ENCODE results near the gene PRDX2.

PRDX2 gene

DNA sequence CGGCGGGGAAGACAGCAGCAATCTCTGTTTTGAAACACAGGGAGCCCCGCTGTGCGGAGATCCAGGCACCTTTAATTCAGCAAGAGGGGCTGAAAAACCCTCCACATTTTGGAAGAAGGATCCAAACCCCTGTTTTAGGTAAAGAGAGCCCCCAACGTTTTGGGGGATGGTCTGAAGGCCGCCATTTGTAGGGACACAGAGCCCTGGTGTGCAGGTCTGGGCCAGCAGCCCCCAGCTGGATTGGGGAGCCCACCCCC is 22.8 kb downstream of the PRDX2 start:
- DNase-seq = no peak

DNA sequence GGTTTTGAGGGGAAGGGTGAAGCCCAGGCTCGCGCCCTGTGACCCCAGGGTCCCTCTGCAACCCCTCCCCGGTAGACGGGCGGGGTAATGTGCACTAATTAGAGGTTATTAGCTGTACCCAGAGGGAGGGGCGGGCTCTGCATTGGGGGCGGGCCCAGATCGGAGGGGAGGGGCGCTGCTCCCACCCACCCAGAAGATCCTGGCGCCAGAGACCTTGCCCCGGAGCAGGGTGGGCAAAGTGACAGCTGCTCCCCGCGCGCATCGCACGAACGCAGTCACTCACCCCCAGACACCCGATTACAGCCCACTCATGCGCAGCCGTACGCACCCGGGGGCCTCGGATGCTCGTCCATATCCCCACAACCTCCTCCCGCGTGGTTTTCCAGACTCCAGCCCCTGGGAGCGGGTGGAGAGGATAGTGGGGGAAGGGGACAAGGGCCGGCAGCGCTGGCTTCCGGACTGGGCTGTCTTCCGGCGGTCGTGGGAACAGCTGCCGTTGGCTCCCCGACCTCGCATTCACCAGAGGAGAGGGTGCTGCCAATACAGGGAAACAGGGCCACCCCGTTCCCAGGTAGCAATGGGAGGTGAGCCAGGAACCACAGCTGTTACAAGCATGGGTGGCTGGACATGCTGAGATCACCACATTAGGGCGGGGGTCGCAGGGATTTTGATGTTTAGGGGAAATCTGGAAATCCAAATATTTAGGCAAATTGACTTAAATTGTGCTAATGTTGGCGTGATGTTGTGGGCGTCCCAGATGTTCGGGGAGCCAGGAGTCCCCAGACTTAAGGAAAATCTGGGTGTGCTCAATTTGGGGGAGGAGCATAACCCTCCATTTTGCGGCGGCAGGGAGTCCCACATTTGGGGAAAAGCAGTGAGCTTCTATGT is 23.3 kb downstream of the PRDX2 start:
- DNase-seq = peak; percentile 97

DNA sequence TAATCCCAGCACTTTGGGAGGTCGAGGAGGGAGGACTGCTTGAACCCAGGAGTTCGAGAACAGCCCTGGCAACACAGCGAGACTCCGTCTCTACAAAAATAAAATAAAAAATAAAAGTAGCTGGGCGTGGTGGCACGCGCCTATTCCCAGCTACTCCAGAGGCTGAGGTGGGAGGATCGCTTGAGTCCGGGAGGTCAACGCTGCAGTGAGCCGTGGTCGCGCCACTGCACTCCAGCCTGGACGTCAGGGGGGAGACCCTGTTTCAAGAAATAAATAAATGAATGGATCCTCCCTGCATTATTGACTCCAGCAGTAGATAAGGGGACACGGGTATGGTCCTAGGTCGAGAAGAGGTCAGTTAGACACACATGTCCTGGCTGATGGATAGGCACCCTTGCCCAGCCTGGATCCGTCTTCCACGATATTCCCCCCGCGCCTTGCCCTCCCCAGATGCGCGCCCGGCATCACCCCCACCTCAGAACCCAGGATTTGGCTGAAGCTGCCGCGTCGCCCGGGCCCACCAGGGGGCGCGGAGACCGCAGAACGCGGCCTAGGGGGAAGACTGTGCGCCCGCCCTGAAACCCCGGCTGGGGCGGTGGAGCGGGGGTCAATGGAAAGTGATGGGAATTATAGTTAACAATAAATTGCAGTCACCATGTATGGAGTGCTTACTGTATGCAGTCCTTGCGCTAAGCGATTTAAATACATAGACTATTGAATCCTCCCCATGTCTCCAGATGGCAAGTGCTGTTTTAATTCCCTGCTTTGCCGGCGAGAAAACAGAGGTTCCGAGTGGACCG is 24.2 kb downstream of the PRDX2 start:
- peak; percentile 95 for DNase-seq

DNA sequence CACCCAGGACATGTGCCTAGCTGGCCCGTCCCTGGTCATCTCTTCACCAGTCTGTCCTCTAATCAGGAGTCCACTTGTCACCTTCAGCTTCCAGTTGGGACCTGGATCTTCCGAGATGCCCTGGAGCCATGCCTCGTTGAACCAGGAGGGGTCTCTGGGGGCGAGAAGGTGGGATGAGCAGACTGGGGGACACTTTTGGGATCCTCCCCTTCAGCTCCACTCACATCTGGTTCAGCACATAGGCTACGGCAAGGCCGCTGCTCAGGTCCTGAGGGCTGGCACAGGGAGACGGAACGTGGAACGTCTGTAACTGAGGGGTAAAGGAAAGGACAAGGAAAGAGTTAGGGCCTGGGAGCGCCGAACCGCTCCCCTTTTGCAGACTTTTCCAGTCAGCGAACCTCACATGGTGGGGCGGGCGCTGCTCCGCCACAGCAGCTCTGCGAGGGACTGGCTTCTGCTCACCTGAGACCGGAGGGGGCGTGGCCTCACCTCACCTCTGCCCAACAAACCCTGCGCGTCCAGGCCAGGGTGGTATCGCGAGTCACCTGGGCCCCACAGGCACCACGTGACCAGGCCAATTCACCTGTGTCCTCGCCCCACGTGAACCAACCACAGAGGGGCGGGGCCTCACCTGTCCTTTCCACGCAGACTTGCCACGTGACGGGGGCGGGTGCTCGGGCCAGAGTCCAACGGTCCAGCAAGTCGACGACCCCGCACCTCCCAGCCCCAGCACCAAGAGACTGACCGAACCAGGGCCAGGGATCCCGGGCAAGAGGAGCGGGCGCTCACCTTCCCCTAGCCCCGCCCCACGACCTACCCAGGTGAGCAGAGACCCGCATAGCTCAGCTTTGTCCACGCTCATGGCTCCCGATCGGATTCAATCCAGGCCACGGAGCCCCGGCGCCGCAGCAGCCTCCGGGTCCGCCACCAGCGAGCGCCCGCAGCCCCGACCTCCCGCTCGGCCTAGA is 26.7 kb downstream of the PRDX2 start, which contains the start of gene HOOK2:
Gene HOOK2 (minus strand): TSS at position 965 of the 968 bp plus-strand sequence. CDS start 103 bp downstream, at position 862.
- peak; percentile 71 for DNase-seq

DNA sequence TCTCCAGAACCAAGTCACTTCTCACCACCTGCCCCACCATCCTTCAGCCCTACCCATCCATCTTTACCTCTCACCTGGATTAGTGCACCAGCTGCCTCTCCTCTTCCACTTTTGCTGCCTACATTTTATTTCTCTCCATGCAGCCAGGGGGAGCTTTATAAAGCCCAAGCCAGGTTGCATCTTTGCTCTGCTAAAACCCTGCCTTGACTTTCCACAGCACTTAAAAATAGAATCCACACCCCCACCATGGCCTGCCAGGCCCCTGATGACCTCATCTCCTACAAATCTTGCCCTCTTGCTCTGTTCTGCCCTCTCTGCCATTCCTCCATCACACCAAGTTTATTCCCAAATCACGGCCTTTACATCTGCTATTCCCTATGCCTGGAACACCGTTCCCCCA is 28.0 kb downstream of the PRDX2 start:
- DNase-seq = peak; percentile 75

DNA sequence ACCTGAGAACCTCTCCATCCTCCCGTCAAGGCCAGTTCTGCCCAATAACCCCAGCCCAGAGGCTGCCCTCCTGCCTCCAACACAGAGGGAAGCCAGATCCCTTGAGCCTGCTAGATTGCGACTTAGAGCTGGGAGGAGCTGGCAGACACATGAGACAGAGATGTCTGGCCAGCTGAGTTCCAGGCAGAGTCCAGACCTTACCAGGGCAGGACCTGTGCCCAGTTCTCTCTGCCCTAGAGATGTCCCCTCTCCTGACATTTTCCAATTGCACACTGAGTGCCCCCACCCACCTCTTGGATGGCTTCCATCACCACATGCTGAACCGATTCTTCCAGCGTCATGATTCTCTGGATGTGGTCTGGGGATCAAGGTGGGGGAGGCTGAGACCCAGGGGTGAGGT is 29.3 kb downstream of the PRDX2 start:
- DNase-seq = no peak

DNA sequence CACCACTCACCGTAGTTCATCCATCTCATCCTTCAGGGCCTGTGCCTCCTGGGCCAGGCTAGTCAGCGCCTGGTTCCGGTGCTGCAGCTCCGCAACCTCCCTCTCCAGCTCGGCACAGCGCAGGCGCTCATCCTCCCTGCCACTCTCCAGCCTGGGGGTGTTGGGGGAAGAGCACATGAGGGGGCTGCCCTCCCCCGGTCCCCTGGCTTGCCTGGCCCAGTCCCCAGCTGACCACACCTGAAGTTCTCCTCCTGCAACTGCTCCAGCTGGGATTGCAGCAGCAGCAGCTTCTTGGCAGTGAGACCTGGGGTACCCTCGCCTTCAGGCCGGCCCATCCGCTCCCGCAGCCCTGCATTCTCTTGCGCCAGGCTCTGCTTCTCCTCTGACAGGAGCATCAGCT is 30.7 kb downstream of the PRDX2 start:
- DNase-seq = no peak

DNA sequence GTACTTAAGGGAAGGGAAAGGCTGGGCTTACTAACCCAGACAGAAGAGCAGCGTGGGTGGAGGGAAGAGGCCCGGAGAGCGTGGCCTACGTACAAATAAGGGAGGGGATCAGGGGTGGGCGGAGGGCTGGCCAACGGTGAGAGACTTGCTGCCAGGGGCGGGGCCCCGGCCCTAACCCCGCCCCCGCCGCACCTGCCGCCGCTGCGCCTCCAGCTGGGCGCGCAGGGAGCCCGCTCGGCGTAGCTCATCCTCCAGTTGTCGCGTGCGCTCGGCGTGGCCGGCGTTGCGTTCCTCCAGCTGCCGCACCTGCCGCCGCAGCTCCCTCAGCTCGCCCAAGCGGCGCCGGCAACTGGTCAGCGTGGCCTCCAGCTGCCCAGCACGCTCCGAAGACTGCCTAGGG is 31.9 kb downstream of the PRDX2 start:
- peak; percentile 98 for DNase-seq

DNA sequence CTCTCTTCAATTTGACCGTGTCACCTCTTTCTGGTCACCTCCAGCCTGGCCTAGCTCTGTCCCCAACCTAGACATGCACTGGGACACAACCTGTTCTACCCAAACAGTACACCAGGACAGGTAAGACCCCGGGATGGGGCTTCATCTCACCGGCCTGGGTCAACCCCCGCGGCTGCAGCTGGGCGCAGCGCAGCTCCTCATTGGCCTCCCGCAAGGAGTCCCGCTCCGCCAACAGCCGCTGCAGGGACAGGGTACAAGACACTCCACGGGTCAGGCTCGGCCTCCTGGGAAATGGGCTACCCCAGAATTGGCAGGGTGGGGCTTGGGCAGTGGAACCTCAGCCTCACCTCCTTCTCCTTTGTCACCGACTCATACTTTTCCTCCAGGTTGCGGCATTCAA is 33.9 kb downstream of the PRDX2 start:
- no peak for DNase-seq

DNA sequence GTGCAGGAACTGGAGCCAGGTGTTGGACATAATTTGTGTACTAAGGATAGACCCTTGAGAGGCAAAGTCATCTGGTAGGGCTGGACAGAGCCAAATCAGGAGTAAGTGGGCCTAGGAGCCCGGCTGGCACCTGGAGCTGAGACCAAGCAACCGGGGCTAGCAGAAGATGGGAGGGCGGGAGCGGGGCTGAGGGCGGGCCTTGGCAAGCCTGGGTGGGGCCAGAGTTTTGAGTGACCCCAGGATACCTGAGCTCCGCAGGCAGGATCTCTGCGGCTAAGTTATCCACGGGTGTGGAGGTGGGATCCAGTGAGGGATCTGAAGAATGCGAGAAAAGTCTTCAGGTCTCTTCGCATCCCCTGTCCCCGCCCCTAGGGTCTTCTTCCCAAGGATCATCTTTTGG is 34.5 kb downstream of the PRDX2 start:
- DNase-seq = no peak

DNA sequence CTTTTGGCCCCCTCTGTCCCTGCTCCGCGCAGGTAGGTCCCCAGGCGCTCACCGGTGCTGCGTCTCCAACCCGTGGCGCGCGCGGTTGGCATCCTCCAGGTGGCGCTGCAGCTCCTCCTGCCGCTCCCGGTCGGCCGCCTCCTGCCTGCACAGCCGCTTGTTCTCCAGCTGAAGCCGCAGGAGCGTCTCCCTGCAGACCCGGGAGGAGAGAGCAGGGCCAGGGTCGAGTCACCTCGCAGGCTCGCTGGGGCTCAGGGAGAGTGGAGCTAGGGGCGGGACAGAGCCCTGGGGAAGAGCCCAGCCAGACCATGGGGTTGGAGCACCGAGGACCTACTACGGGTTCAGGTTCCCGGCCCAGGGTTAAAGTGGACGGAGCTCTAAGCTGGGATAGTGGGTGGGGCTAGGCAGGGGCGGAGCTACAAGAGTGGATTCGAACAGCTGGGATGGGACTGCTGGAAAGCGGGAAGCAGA is 35.5 kb downstream of the PRDX2 start:
- DNase-seq = no peak

DNA sequence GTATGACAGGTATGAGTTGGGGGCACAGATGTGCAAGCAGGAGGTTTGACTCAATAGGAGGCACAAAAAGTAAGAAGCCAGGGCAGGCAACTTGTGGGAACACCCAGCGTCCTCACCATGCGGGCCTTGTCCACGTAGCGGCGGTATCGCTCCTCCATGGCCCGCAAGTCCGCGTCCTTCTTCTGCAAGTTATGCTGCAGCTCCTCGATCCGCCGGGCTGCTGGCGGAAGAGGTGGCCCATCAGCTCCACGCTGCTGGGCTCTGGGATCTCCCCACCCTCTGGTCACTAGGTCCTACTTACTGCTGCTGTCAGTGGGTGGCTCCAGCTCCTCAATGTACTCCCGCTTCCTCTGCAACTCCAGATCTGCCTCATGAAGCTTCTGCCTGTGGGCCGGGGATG is 36.9 kb downstream of the PRDX2 start:
- DNase-seq = no peak

DNA sequence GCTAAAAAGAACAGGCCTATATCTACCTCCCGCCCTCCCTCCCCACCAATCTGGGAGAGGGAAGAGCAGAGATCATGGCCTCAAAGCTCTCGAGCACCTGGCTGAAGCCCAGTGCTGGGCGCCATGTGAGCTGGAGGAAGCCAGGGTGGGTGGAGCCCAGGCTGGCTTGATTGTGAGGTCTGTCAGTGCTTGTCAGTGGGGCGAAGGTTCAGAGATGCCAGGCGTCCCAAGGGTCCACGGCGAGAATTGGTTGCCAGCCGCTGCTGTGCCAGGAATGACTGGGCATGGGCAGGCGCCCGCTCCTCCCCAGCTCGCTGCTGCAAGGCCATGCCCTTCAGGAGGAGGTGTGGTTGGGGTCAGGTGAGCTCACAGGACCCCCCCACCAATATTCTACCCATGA is 38.5 kb downstream of the PRDX2 start:
- no peak for DNase-seq

DNA sequence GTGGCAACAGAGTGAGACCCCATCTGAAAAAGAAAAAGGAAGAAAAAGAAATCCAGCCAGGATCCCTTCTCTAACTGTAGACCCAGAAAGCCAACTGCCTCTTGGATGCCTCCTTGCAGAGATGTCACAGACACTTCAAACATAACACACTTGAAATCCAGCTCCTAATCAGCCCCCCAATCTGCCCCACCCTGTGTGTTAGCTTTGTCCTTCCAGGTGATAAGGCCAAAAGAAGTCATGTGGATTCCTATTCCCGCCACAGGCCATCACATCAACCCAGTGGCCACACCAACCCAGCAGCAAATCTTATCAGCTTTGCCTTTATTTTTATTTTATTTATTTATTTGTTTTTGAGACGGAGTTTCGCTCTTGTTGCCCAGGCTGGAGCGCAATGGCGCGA is 41.9 kb downstream of the PRDX2 start:
- DNase-seq = no peak

DNA sequence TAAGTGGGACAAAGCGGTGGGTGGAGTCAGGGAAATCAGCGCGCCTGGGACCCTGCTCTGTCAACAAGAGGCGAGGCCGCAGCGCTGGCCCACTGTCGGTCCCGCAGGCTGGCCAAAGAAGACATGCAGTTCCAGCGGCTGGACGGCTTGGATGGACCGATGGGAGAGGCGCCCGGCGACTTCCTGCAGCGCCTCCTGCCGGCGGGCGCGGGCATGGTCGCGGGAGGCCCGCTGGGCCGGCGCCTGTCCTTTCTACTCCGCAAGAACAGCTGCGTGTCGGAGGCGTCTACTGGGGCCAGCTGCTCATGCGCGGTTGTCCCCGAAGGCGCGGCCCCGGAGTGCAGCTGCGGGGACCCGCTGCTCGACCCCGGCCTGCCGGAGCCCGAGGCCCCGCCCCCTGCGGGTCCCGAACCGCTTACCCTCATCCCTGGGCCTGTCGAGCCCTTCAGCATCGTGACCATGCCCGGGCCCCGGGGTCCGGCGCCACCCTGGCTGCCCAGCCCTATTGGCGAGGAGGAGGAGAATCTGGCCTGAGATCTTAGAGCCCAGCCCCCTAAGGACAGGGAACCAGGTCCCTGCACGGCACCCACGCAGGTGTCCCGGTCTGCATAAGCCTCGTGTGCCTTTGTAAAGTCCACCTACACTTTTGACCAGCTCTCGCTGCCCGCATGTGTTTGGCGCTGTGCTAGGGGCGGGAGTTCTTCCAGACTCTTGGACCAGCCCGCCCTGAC is 43.9 kb downstream of the PRDX2 start:
- peak; percentile 95 for DNase-seq

DNA sequence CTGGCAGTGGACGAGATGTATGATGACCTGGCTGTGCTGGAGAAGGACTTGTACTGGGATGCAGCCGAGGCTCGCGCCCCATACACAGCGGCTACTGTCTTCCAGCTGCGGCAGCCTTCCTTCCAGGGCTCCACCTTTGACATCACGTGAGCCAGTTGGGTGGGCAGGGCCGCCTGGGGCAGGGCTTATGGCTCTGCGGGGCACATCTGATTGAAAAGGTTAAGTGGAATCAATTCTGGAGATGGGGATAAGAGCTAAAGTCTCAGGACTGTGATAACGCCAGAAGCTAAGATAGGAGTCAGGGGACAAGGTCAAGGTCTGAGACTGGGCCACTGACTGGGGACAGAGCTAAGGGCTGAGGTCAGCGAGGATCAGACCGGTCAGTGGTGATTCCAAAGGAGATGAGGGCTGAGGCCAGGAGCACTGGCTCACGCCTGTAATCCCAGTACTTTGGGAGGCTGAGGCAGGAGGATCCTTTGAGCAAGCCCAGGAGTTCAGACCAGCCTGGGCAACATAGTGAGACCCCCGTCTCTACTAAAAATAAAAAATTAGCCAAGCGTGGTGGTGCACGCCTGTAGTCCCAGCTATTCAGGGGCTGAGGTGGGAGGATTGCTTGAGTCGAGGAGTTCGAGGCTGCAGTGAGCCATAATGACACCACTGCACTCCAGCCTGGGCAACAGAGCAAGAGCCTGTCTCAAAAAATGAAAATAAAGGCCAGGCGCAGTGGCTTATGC is 45.3 kb downstream of the PRDX2 start:
- no peak for DNase-seq

DNA sequence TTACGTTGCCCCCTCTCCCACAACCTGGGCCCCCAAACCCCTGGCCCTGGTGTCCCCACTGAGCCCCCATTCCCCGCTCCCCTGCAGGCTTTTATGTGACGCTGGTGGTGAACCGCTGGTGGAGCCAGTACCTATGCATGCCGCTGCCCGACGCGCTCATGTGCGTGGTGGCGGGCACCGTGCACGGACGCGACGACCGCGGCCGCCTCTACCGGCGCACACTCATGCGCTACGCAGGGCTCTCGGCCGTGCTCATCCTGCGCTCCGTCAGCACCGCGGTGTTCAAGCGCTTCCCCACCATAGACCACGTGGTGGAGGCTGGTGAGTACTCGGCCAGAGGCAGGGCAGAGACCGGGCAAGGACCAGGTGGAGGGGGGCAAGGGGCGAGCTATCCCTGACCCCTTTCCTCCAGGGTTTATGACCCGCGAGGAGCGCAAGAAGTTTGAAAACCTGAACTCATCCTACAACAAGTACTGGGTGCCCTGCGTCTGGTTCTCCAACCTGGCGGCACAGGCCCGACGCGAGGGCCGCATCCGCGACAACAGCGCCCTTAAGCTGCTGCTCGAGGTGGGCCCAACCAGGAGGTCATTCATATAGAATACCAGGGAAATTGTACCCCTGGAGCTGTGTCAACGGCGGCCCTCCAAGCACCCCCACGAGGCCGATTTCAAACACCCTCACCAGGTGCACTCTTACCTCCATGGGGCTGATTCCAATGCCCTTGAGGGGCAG is 47.0 kb downstream of the PRDX2 start:
- no peak for DNase-seq

DNA sequence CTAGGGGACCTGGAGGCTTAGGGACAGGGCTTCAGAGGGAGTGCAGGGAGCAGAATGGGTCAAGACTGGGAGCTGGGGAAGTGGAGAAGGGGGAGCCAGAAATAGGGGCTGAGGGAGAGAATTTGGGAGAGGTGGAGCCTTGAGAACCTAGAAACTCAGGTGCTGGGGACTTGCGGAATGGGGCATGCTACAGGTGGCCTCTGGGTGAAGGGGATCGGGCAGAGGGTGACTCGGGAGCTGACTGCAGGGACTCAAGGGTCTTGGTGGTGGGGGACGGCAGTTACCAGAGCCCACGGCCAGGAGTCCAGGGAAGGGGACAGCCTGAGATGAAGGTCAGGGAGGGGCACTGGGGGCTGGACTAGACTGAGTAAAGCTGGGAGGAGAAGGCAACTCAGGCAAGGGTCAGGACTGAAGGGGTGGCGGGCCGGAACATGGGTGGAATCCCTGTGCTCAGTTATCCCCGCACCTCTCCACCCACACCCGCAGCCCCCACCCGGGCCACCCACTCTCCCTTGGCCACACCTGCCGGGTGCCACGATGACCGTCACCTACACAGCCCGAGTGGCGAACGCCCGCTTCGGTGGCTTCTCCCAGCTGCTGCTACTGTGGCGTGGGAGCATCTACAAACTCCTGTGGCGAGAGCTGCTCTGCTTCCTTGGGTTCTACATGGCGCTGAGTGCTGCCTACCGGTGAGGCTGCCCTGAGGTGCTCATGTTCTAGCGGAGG is 49.4 kb downstream of the PRDX2 start:
- no peak for DNase-seq

DNA sequence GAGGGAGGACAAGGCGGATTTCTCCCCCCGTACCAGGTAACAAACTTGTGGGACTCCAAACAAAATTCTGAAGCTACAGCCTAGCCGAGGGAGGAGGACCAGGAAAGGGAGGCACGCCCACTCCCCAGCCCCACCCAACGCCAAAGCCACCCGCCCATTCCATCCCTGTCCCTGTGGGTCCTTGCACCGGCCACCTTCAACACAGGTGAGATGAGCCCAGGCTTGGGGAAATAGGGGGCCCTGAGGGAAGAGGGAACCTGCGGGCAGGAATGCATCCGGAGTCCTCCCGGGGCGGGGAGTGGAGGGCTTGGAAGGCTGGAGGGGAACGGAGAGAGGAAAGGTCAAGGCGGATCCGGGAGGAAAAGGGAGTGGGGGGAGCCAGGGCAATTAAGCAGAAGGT is 50.0 kb downstream of the PRDX2 start, which contains the start of gene BEST2:
Gene BEST2 (plus strand): TSS at position 157 of the 400 bp plus-strand sequence. CDS start 802 bp downstream, outside the sequence.
- no peak for DNase-seq

DNA sequence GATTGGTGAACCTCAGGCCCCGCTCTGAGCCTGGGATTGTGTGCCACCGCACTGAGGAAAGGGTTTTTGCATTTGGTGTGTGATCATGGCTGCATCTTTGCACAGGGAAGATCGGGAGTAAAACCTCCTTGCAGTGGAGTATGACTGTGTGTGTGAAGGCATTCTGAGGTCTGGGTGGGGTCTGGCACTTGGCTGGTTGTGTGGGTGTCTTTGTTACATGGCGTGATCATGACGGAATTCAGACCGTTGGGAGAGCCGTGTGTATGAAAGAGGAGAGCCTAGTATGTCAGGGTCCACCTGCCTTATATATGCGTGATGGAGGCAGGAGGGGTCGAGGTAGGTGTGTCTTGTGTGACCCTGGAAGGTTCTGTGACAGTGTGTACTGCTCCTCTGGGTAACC is 50.7 kb downstream of the PRDX2 start:
- no peak for DNase-seq
